Measurements from ENCODE around the gene FDPS.

Gene FDPS

GRCh38 chr1:155301342-155301841, 7.3 kb upstream of the FDPS start, which contains the start of gene PKLR:
Gene PKLR (minus strand): TSS chr1:155301438. CDS start chr1:155301395, 43 bp downstream.
- WGBS, 2 experiments (ENCODE audit: insufficient coverage in 2 of 2) = 85 to 95% methylated on average over 2 to 3 of the region's 5 CpGs
- H3K9me3 ChIP-seq (ENCODE audit: control insufficient read depth, low read length) = no peaks in the 10 kb centered on the region
- H3K4me1 ChIP-seq (ENCODE audit: control insufficient read depth, insufficient read depth, low read length, poor library complexity, severe bottlenecking) = peaks cover 14% of the 10 kb centered on the region
- H3K36me3 ChIP-seq (ENCODE audit: control insufficient read depth, insufficient read depth, low read length) = no peaks in the 10 kb centered on the region
- no peak within 1 kb of the TSS for H3K4me3 ChIP-seq (ENCODE audit: extremely low read depth, insufficient read depth, low read length, poor library complexity, severe bottlenecking)
- no peak within 1 kb of the TSS for H3K27ac ChIP-seq (ENCODE audit: low read depth, low read length, severe bottlenecking)

GRCh38 chr1:155304558-155305063, 4.1 kb upstream of the FDPS start:
- Histone ChIP-seq H3K4me3 (ENCODE audit: extremely low read depth, insufficient read depth, low read length, poor library complexity, severe bottlenecking) (no peak overlapping the region), H3K9me3 (ENCODE audit: control insufficient read depth, low read length) (no peaks in the 10 kb centered on the region), H3K27ac (ENCODE audit: low read depth, low read length, severe bottlenecking) (no peak overlapping the region), H3K36me3 (ENCODE audit: control insufficient read depth, insufficient read depth, low read length) (peaks cover 2% of the 10 kb centered on the region), H3K4me1 (ENCODE audit: control insufficient read depth, insufficient read depth, low read length, poor library complexity, severe bottlenecking) (peaks cover 20% of the 10 kb centered on the region)
- WGBS, 2 experiments (ENCODE audit: insufficient coverage in 2 of 2) = 91 to 97% methylated on average over 9 of the region's 11 CpGs

- Histone ChIP-seq H3K27ac (ENCODE audit: low read depth, low read length, severe bottlenecking) (peak overlapping the region; percentile 77), H3K9me3 (ENCODE audit: control insufficient read depth, low read length) (no peaks in the 10 kb centered on the region), H3K36me3 (ENCODE audit: control insufficient read depth, insufficient read depth, low read length) (peaks cover 15% of the 10 kb centered on the region), H3K4me3 (ENCODE audit: extremely low read depth, insufficient read depth, low read length, poor library complexity, severe bottlenecking) (no peak overlapping the region), H3K4me1 (ENCODE audit: control insufficient read depth, insufficient read depth, low read length, poor library complexity, severe bottlenecking) (peaks cover 25% of the 10 kb centered on the region)
- WGBS, 2 experiments (ENCODE audit: insufficient coverage in 2 of 2) = 85 to 98% methylated on average over 4 to 6 of the region's 7 CpGs
Measured at GRCh38 chr1:155305881-155306391, 2.7 kb upstream of the FDPS start.

DNA sequence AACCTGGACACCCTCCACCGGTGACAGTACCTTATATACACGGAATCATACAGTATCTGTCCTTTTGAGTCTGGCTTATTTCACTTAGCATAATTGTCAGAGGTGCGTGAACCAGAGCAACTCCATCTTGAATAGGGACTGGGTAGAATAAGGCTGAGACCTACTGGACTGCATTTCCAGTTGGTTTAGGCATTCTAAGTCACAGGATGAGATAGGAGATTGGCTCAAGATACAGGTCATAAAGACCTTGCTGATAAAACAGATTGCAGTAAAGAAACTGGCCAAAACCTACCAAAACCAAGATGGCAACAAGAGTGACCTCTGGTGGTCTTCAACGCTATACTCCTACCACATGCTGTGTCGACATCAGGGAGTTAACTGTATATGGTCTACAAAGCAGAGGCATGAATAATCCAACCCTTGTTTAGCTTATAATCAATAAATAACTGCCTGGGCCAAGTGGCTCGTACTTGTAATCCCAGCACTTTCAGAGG, 1.4 kb upstream of the FDPS start:
- WGBS, 2 experiments (ENCODE audit: insufficient coverage in 2 of 2) = 74 to 100% methylated on average over 3 to 4 of the region's 6 CpGs
- no peak overlapping the region for H3K4me3 ChIP-seq (ENCODE audit: extremely low read depth, insufficient read depth, low read length, poor library complexity, severe bottlenecking)
- H3K4me1 ChIP-seq (ENCODE audit: control insufficient read depth, insufficient read depth, low read length, poor library complexity, severe bottlenecking) = peaks cover 26% of the 10 kb centered on the region
- H3K9me3 ChIP-seq (ENCODE audit: control insufficient read depth, low read length) = no peaks in the 10 kb centered on the region
- peak overlapping the region; percentile 92 for H3K27ac ChIP-seq (ENCODE audit: low read depth, low read length, severe bottlenecking)
- H3K36me3 ChIP-seq (ENCODE audit: control insufficient read depth, insufficient read depth, low read length) = peaks cover 29% of the 10 kb centered on the region

DNA sequence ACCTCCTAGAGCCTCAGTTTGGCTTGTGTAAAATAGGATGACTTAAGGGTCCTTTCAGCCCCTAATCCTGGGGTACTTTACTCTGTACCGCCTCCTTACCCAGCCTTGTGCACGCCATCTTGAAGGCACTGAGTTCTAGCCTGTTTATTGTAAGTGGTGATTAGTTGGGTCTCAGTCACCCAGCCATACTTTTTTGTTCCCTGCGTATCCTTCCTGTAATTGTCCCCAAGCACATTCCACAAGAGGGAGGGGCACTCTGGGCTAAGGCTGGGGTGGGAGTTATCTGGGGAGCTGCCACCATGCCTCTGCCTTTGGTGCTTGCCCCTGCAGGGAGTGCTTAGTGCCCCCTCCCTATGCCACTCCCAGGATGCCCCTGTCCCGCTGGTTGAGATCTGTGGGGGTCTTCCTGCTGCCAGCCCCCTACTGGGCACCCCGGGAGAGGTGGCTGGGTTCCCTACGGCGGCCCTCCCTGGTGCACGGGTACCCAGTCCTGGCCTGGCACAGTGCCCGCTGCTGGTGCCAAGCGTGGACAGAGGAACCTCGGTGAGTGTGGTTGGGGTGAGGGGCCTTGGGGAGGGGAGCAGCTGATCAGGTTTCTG, 856 bp downstream of the FDPS start:
- 49 to 58% methylated on average over 4 to 5 of the region's 11 CpGs for WGBS, 2 experiments (ENCODE audit: insufficient coverage in 2 of 2)
- H3K27ac ChIP-seq (ENCODE audit: low read depth, low read length, severe bottlenecking) = peak overlapping the region; percentile 92
- peaks cover 50% of the 10 kb centered on the region for H3K36me3 ChIP-seq (ENCODE audit: control insufficient read depth, insufficient read depth, low read length)
- no peaks in the 10 kb centered on the region for H3K9me3 ChIP-seq (ENCODE audit: control insufficient read depth, low read length)
- peak overlapping the region; percentile 96 for H3K4me3 ChIP-seq (ENCODE audit: extremely low read depth, insufficient read depth, low read length, poor library complexity, severe bottlenecking)
- peaks cover 31% of the 10 kb centered on the region for H3K4me1 ChIP-seq (ENCODE audit: control insufficient read depth, insufficient read depth, low read length, poor library complexity, severe bottlenecking)

DNA sequence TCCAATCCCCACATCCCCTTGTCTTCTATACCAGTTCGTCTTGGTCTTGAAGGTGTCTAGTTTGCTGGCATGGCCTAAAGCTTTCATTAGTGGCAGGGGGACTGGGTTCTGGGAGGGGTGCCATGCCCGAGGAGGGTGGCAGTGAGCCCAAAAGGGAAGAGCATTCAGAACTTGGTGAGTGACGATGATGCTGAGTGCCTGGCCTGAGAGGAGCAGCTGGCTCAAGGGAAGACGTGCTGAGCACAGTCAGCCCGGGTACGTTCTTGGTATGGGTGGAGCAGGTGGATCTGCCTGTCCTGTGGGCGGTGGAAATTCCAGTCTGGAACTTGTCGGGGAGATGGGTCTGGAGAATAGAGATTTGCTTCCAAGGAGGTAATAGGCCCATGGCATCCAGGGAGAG, 4.6 kb downstream of the FDPS start:
- Histone ChIP-seq H3K4me3 (ENCODE audit: extremely low read depth, insufficient read depth, low read length, poor library complexity, severe bottlenecking) (no peak overlapping the region), H3K27ac (ENCODE audit: low read depth, low read length, severe bottlenecking) (no peak overlapping the region), H3K4me1 (ENCODE audit: control insufficient read depth, insufficient read depth, low read length, poor library complexity, severe bottlenecking) (peaks cover 15% of the 10 kb centered on the region), H3K36me3 (ENCODE audit: control insufficient read depth, insufficient read depth, low read length) (peaks cover 83% of the 10 kb centered on the region), H3K9me3 (ENCODE audit: control insufficient read depth, low read length) (no peaks in the 10 kb centered on the region)
- WGBS, 2 experiments (ENCODE audit: insufficient coverage in 2 of 2) = 95 to 97% methylated on average over 7 to 8 of the region's 8 CpGs

DNA sequence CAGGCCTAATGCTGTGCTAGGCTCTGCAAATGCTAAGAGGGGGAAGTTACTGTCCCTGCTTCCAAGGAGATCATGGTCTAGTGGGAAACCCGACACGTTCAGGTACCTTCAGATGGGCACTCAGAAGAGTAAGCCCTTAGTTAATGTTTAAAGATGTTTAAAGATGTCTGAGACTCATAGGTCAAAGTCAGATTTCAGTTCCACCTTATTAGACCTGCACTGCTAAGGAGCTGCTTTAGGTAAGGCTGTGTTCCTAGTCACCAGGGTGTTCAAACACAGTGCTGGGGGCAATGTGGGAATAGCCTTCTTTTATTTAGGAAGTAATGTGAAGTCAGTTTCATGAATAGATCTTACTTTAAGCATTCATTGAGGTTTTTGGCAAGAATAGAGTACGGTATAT, 8.3 kb downstream of the FDPS start:
- Histone ChIP-seq H3K36me3 (ENCODE audit: control insufficient read depth, insufficient read depth, low read length) (peaks cover 83% of the 10 kb centered on the region), H3K4me1 (ENCODE audit: control insufficient read depth, insufficient read depth, low read length, poor library complexity, severe bottlenecking) (peaks cover 31% of the 10 kb centered on the region), H3K4me3 (ENCODE audit: extremely low read depth, insufficient read depth, low read length, poor library complexity, severe bottlenecking) (no peak overlapping the region), H3K9me3 (ENCODE audit: control insufficient read depth, low read length) (no peaks in the 10 kb centered on the region), H3K27ac (ENCODE audit: low read depth, low read length, severe bottlenecking) (no peak overlapping the region)
- WGBS, 2 experiments (ENCODE audit: insufficient coverage in 2 of 2) = 88 to 96% methylated on average over 2 to 3 of the region's 3 CpGs

GRCh38 chr1:155318082-155318481, 9.4 kb downstream of the FDPS start:
- 97 to 100% methylated on average over 7 to 9 of the region's 9 CpGs for WGBS, 2 experiments (ENCODE audit: insufficient coverage in 2 of 2)
- Histone ChIP-seq H3K4me3 (ENCODE audit: extremely low read depth, insufficient read depth, low read length, poor library complexity, severe bottlenecking) (no peak overlapping the region), H3K4me1 (ENCODE audit: control insufficient read depth, insufficient read depth, low read length, poor library complexity, severe bottlenecking) (peaks cover 31% of the 10 kb centered on the region), H3K27ac (ENCODE audit: low read depth, low read length, severe bottlenecking) (no peak overlapping the region), H3K36me3 (ENCODE audit: control insufficient read depth, insufficient read depth, low read length) (peaks cover 72% of the 10 kb centered on the region), H3K9me3 (ENCODE audit: control insufficient read depth, low read length) (no peaks in the 10 kb centered on the region)

GRCh38 chr1:155319536-155319935, 10.9 kb downstream of the FDPS start:
- WGBS, 2 experiments (ENCODE audit: insufficient coverage in 2 of 2) = 94 to 100% methylated on average over 1 to 3 of the region's 5 CpGs
- H3K9me3 ChIP-seq (ENCODE audit: control insufficient read depth, low read length) = no peaks in the 10 kb centered on the region
- H3K27ac ChIP-seq (ENCODE audit: low read depth, low read length, severe bottlenecking) = peak overlapping the region; percentile 2
- peaks cover 57% of the 10 kb centered on the region for H3K36me3 ChIP-seq (ENCODE audit: control insufficient read depth, insufficient read depth, low read length)
- H3K4me3 ChIP-seq (ENCODE audit: extremely low read depth, insufficient read depth, low read length, poor library complexity, severe bottlenecking) = no peak overlapping the region
- peaks cover 31% of the 10 kb centered on the region for H3K4me1 ChIP-seq (ENCODE audit: control insufficient read depth, insufficient read depth, low read length, poor library complexity, severe bottlenecking)

- peaks cover 32% of the 10 kb centered on the region for H3K4me1 ChIP-seq (ENCODE audit: control insufficient read depth, insufficient read depth, low read length, poor library complexity, severe bottlenecking)
- H3K36me3 ChIP-seq (ENCODE audit: control insufficient read depth, insufficient read depth, low read length) = peaks cover 51% of the 10 kb centered on the region
- H3K9me3 ChIP-seq (ENCODE audit: control insufficient read depth, low read length) = no peaks in the 10 kb centered on the region
- 89 to 94% methylated on average over 9 to 11 of the region's 11 CpGs for WGBS, 2 experiments (ENCODE audit: insufficient coverage in 2 of 2)
- H3K4me3 ChIP-seq (ENCODE audit: extremely low read depth, insufficient read depth, low read length, poor library complexity, severe bottlenecking) = peak overlapping the region; percentile 11
- peak overlapping the region; percentile 2 for H3K27ac ChIP-seq (ENCODE audit: low read depth, low read length, severe bottlenecking)
Measured at GRCh38 chr1:155320252-155320651, 11.6 kb downstream of the FDPS start.
